ENCODE results near the gene KRT4. TPM values are rescaled to one million over a fixed set of nuclear protein-coding genes. Genes with fewer than 3 reads are reported as not detected.

KRT4 gene
- total RNA-seq, 1 donor from 2014 or later: 1.3 TPM

DNA sequence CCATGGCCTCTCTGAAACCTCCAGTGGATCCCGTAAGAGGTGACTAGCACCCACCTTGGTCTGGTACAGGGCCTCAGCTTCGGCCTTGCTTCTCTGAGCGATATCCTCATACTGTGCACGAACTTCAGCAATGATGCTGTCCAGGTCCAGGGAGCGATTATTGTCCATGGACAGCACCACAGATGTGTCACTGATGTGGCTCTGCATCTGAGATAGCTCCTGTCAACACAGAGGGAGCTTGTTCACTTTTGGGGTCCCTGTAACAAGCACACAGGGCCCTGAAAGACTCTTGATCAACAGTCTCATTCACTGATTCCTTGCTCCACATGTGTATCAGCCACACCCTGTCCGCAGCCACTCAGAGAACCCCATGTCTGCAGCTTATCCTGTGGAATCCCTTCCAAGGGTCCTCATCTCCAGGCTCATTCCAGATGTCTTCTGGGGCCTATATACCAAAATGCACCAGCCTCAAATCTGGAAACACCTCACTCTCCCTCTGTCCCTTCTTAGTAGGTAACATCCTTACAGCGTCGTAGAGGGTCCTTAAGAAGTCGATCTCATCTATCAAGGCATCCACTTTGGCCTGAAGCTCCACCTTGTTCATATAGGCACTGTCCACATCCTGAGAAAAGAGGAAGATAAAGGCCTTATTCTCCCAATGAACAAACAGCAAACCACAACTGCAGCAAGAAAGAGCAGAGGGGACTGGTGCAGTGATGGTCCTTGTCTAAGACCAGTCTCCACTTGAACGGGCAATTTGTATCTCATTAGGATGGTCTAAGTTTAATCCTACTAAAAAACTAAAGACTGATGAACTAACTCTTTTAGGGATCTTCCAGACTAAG lies 21.5 kb downstream of the KRT4 start:
- Mint-ChIP-seq H3K27me3 (ENCODE audit: low read depth) (peaks cover 65% of the 10 kb centered on the region), H3K9me3 (no peaks in the 10 kb centered on the region), H3K4me3 (no peak overlapping the region), H3K36me3 (no peaks in the 10 kb centered on the region), H3K27ac (no peak overlapping the region), H3K4me1 (peaks cover 7% of the 10 kb centered on the region)
- TF ChIP-seq, protein P1, sequence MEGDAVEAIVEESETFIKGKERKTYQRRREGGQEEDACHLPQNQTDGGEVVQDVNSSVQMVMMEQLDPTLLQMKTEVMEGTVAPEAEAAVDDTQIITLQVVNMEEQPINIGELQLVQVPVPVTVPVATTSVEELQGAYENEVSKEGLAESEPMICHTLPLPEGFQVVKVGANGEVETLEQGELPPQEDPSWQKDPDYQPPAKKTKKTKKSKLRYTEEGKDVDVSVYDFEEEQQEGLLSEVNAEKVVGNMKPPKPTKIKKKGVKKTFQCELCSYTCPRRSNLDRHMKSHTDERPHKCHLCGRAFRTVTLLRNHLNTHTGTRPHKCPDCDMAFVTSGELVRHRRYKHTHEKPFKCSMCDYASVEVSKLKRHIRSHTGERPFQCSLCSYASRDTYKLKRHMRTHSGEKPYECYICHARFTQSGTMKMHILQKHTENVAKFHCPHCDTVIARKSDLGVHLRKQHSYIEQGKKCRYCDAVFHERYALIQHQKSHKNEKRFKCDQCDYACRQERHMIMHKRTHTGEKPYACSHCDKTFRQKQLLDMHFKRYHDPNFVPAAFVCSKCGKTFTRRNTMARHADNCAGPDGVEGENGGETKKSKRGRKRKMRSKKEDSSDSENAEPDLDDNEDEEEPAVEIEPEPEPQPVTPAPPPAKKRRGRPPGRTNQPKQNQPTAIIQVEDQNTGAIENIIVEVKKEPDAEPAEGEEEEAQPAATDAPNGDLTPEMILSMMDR (IDR thresholded peaks at IDR 0.05; ENCODE audit: unreplicated experiment): no peak
- no peak for DNase-seq (ENCODE audit: low spot score in 2 of 2, unreplicated experiment in 2 of 2)

DNA sequence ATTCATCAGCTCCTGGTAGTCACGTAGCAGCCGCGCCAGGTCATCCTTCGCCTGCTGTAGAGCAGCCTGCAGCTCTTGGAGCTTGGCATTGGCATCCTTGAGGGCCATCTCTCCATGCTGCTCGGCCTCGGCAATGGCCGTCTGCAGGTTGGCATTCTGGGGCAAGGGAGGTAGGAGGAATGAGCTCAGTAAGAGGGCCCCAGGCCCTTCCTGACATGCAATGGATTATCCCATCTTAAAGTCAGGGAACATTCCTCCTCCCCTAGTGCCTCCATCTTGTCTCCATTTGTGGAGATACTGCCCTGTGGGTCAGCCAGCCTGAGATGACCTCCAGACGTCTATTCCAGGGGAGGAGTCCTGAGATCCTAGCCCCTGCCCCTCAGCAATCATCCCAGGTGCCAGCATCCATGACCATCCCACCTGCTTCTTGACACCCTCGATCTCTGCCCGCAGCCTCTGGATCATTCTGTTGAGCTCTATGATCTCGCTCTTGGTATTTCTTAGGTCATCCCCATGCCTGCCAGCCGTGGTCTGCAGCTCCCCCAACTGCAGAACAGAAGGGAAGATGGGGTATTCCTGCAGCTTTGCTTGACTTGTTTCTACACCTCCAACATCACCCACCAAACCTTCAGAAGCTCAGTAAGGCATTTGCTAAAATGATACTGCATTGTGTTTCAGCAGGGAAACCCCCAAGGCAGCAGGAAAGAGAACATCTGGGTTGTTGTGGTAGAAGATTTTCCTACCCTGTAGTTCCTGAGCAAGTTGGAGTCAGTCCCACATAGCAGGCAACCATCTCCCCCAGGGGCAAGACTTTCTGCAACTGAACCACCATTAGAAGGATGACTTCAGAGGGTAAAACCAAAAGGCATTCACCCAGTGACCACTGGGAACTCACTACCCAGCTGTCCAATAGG lies 22.4 kb downstream of the KRT4 start:
- Mint-ChIP-seq H3K36me3 (no peaks in the 10 kb centered on the region), H3K27ac (no peak overlapping the region), H3K27me3 (ENCODE audit: low read depth) (peaks cover 65% of the 10 kb centered on the region), H3K4me1 (peaks cover 7% of the 10 kb centered on the region), H3K9me3 (no peaks in the 10 kb centered on the region), H3K4me3 (no peak overlapping the region)
- no peak for DNase-seq (ENCODE audit: low spot score in 2 of 2, unreplicated experiment in 2 of 2)
- TF ChIP-seq, protein P1 (IDR thresholded peaks at IDR 0.05; ENCODE audit: unreplicated experiment): no peak

DNA sequence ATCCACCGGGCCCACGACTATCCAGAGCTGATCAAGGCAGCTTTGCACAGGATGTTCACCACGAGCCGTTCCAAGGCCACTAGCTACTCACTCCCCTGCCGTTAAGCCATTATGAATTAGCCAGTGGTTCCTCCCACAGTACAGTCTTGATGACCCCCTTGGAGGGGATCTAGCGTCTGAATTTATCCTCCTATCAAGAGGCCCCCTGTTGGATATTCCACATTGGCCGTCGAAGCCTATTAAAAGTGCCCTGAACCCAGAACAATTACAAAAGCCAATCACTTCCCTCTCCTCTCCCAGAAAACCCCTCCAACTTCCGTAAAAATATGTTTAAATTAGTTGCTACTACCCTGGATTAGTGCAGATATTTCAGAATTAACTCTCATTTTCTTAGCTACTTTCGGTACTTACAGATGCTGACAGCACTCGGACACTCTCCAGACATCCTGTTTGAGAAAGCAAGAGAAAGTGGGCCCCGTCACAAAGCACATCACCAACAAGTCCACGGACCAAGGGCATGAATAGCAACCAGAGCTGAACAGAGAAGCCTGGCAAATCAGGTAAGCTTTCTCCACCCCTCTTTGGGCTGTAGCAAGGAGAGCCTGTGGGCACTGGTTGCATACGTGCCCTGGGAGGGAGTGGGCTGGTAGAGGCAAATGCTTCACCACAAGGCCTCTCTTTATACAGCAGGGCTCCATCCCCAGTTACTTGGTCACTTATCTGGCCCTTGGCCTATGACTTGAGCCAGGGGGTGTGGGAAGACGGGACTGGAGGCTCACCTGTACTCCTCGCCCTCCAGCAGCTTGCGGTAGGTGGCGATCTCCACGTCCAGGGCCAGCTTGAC lies 23.3 kb downstream of the KRT4 start:
- no peak for DNase-seq (ENCODE audit: low spot score in 2 of 2, unreplicated experiment in 2 of 2)
- peaks cover 2% of the 10 kb centered on the region for H3K9me3 Mint-ChIP-seq

DNA sequence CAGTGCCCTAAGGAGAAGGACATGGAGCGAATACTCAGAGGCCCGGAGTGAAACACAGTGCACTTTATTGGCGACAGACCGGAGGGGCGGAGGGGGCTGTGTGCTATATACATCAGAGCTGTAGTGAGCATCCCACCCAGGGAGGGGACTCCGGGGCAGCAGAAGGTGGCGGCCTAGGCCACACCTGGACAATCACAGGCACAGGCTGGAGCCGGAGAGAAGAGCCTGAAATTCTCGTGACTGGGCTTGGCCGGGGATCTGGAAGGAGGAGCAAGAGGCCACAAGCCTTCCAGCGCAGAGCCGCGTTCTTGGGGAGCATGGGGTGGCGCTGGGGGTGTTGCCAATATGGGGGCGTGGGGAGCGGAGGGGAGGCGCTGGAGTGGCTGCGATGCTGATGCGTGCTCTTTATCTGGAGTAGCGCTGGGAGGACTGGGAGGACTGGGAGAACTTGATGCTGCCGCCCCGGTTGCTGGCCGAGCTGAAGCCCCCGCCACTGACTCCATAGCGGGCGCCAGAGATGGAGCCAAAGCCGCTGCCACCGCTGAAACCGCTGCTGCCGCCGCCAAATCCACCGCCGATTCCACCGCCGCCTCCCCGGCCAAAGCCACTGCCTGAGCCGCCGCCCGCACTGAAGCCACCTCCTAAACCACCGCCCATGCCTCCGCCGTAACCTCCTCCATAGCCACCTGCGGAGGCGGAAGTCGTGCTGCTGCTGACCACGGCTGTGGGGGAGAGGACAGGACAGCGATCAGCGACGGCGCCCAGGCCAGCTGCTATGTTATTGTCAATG lies 24.1 kb downstream of the KRT4 start:
- TF ChIP-seq, protein P1 (IDR thresholded peaks at IDR 0.05; ENCODE audit: unreplicated experiment): no peak
- Mint-ChIP-seq H3K27me3 (ENCODE audit: low read depth) (peaks cover 70% of the 10 kb centered on the region), H3K27ac (no peak overlapping the region), H3K4me1 (peaks cover 7% of the 10 kb centered on the region), H3K36me3 (no peaks in the 10 kb centered on the region), H3K9me3 (peaks cover 3% of the 10 kb centered on the region), H3K4me3 (no peak overlapping the region)
- DNase-seq (ENCODE audit: low spot score in 2 of 2, unreplicated experiment in 2 of 2): no peak

More for the DNA sequence above, 23.3 kb downstream of the KRT4 start:
- TF ChIP-seq, protein P1 (IDR thresholded peaks at IDR 0.05; ENCODE audit: unreplicated experiment): no peak
- Mint-ChIP-seq H3K27ac (no peak overlapping the region), H3K27me3 (ENCODE audit: low read depth) (peaks cover 64% of the 10 kb centered on the region), H3K36me3 (no peaks in the 10 kb centered on the region), H3K4me1 (peaks cover 7% of the 10 kb centered on the region), H3K4me3 (no peak overlapping the region)

Data from mesothelial cell of epicardium (in vitro differentiated cells).